KG1 (cell line): ENCODE measurements around the gene KCNAB1.

ENCODE experiments used
- DNase-seq: peaks from one replicate; lab custom pipeline; 2025; lab: John Stamatoyannopoulos, UW

The KCNAB1 gene

GRCh38 chr3:156373654-156374053 is 253.3 kb downstream of the KCNAB1 start:
- no peak for DNase-seq

GRCh38 chr3:156376199-156376598 is 255.8 kb downstream of the KCNAB1 start:
- no peak for DNase-seq

GRCh38 chr3:156377266-156377665 is 256.9 kb downstream of the KCNAB1 start:
- no peak for DNase-seq

DNA sequence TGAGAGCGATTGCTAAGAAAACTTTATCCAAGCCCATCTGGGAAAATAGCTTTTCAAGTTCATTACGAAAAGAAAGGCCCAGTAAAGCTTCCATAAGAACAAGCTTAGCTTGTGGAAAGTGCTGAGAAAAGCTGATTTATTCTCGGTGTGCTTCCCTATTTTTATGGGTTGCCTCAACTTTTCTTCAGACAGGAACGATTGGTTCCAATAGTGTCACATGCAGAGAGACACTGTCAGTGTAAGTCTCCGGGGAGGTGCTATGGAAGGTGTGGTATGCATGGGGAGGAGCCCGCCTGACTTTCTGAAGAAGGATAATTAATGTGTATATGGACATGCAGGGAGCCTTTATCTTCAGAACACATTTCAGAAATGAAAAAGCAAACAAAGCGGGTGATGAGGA is 257.3 kb downstream of the KCNAB1 start:
- no peak for DNase-seq

DNA sequence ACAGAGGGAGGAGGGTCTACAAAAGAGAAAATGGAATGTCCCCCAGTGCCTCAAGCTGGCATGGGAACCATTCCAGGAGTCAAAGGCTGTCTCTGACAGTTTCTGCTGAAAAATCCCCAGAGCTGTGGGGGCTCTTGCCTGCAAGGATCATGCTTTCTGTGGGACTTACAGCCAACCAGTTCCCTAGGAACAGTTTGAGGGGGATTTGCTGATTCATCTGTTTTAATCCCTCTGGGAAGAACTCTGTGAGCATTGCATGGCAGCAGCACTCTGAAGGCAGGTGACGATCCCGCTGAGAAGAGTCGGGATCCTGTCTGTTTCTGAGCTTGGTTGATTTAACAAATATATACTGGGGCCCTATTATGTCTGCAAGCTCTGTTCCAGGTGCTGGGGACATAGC is 258.5 kb downstream of the KCNAB1 start:
- DNase-seq, result no peak

- no peak for DNase-seq
Observed at GRCh38 chr3:156379327-156379726, 258.9 kb downstream of the KCNAB1 start.

DNA sequence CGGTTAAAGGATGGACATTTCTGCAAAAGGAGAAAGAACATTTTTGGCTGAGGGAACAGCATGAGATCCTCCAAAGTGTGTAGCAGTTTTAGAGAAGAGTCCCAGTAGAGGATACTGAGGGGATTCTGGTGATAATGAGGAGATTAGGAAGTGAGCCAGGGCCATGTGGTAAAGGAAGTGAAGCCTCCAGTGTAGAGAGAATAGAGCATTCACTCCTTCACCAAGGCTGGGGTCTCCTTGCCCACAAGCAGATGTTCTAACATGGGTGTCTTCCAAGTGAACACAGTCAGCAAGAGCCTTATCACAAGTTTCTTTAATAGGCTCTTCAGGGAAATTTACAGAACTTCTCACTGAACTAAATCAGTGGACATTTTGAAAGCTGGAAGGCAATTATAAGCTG is 260.9 kb downstream of the KCNAB1 start:
- DNase-seq, result no peak

DNA sequence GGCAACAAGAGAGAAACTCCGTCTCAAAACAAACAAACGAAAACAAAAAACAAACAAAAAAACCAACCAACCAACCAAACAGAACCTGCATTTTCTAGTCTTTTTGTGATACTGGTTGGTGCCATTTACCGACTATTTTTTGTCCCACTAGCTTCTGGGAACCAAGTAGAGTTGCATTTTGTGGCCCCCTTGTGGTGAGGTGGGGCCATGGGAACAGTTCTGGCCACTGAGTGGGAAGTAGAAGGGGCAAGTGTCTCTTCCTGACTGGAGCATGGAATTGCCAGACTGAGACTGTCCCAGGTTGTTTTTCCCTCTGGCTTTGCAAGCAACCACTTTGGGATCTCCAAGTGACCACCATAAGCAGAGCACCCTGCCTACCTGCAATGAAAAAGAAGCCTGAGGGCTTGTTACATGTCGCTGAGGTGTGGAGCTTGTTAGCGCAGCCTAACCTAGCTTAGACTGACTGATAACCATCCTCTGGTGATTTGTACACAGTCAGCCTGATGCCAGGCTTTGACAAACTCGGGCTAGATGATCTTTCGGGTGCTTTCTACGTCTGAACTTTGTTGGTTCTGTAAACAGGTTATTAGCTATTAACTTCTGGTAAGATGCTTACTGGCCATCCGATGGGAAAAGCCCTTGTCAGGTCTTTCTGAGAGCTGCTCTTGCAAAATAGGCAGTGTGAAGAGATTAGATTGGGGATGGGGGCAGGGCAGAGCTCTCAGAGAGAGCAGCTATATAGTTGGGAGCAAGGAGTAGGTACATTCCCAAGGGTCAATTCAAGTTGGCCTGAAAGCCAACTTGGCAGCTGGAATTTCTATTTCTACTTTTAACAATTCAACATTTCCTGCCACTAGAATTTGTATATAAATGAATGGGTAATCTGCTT is 262.3 kb downstream of the KCNAB1 start:
- DNase-seq, result no peak

GRCh38 chr3:156383441-156384025 is 263.2 kb downstream of the KCNAB1 start:
- DNase-seq, result no peak

DNA sequence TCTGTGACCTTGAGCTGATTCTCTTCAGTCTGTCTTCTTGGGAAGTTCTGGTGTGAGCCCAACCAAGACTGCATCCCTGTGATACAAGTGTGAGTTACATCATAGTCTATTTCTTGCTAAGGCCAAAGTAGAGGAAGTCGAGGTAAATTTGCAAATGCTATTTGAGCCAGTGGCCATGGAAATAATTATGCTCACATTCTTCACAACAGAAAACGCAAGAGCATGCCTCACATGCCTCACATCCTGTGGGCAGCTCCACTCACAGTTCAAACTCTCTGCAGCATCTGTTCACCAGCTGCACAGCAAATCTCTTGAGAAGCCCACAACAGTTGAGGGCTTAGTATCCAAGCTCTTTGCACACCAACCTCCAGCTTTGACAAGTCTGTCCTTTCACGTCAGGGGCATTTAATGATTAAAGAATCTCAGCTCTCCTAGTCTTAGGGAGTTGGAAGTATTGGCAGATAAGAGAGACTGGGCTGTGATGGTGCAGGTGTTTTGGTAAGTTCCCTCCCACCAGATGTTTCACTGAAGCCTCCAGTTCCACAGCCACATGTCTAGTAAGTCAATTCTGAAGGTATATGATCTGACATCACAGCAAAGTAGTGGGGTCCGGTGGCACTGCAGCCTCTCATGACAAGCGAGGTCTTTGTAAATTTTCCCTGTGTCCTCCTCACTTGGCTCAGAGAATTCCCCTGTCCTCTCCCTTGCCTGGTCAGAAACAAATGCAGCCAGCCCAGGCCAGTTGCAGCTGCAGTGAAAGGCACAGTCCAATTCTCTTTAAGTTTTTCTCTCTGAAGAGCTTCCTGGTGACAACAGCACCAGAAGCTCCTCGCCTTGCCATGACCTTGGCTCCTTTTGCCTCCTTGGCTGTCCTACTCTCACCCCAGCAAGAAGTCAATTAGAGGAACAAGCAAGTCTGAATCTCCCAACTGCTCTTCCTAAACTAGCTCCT is 268.4 kb downstream of the KCNAB1 start:
- DNase-seq, result no peak

- no peak for DNase-seq
Observed at GRCh38 chr3:156389449-156389950, 269.1 kb downstream of the KCNAB1 start.

DNA sequence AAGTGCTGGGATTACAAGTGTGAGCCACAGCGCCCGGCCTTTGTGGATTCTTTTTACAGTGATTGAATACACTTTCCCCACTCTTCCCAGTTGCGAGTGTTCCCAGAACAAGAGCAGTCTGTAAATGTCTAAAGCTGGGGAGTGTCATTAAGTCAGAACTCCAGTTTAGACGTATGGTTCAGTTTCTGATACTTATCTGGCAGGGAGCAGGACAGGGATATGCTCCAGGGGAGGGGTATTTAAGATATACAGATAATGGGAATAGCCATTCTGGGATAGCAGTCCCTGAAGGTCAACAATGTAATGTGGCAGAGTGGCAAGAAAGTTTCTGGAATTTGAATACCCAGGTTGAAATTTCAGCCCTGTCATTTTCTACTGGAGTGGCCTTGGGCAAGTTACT is 270.5 kb downstream of the KCNAB1 start:
- DNase-seq, result no peak

DNA sequence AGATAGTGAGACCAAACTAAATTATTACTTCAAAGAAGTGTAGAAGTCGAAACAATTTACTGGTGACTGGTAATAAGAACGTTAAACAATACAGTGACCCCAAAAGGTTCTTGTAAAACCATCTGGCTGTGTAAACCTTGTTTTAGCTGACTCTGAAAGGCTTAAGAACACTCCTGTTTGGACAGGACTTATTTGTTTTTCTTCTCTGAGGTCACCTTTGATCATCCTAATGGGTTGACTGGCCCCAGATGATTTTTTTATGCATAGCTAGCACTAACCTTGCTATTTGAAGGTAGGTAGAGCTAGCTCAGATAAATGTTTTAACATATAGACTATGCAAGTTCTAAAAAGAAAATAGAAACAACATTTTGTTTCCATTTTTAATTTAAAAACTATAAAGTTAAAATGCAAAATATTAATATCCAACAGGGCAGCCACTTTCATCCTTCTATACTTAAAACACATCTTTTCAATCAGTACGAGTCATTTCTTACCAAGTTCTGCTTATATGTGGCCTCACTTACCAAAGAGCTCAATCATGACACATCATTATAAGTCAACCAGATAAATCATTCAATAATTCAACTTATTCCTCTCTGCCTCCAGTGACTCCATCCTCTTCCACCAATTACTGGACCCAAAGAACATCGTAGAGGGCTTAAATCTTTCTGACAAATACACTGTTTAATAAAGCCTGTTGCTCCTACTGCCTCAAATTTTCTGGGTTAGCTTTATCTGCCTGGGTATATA is 275.8 kb downstream of the KCNAB1 start:
- DNase-seq, result no peak

GRCh38 chr3:156396851-156397250 is 276.5 kb downstream of the KCNAB1 start:
- no peak for DNase-seq

- DNase-seq, result no peak
Observed at GRCh38 chr3:156397534-156397933, 277.2 kb downstream of the KCNAB1 start.

DNA sequence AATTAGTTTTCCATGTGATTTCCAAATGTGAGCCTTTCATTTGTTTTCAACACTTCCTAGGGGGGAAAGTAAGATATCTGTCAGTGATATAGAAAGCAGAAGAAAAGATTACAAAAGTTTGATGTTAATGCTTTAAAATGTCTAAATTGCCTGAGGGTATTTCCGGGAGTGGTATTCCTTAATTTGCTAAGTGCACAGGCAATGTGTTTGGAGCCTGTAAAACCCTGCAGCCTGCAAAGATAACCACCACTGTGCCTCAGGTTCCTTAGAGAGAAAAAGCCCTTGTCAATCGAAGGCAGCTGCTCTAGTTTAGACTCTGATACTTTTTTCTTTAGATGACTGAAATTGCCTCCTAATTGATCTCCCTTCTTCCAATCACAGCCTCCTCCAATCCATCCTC is 279.7 kb downstream of the KCNAB1 start:
- no peak for DNase-seq

GRCh38 chr3:156400735-156401134 is 280.4 kb downstream of the KCNAB1 start:
- no peak for DNase-seq

DNA sequence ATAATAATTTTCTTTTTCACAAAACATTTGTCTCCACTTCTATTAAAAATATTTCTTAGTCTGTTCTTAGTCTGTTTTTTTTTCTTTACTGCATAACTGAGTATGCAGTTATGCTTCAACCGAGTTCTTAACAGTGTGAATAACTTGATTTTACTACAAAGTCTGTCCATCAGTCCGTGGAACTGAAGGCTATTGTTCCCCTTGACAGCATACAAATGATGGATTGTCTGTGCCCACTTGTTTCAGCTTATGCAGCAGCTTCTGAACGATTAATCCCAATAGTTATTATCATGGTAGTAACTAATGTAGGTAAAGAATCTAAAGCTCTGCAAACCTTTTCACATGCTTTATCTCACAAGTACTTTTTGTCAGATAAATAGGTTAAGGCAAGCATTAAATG is 283.8 kb downstream of the KCNAB1 start:
- DNase-seq, result no peak

GRCh38 chr3:156406393-156406792 is 286.0 kb downstream of the KCNAB1 start:
- DNase-seq, result no peak

GRCh38 chr3:156407617-156408225 is 287.3 kb downstream of the KCNAB1 start:
- no peak for DNase-seq

GRCh38 chr3:156409694-156410093 is 289.3 kb downstream of the KCNAB1 start:
- no peak for DNase-seq
